T-helper 1 cell (primary cell): ENCODE measurements around the gene ALCAM.
"Not testable (repeated sequence)": the region's sequence is repeated elsewhere in the genome, so short reads cannot be mapped to it uniquely, and the experiment has no call there.

ENCODE experiments used
- DNase-seq, 5 donors: peaks; one replicate each; pipeline ENCODE4 v3.0.0-alpha.2; 2012 to 2020

Gene ALCAM

DNA sequence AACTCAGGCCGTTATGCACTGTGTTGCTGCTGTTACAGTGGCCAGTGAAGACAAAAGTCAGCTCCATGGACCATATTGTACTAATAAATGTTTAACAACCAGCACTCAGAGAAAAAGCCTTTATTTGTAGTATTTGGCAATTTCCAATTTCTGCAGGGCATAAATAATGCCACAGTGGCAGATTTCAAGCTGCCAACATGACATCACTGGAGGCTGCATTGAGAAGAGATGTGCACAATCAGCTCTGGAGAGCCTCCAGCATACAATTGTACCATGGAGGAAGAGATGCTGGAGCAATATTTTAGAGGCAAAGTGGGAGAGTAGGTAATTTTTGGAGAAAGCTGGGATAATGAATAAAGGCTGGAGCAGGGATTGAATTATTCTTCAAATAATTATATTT is 9.7 kb upstream of the ALCAM start:
- DNase-seq, result no peak

- no peak for DNase-seq
Observed at GRCh38 chr3:105359098-105359762, 7.5 kb upstream of the ALCAM start.

DNA sequence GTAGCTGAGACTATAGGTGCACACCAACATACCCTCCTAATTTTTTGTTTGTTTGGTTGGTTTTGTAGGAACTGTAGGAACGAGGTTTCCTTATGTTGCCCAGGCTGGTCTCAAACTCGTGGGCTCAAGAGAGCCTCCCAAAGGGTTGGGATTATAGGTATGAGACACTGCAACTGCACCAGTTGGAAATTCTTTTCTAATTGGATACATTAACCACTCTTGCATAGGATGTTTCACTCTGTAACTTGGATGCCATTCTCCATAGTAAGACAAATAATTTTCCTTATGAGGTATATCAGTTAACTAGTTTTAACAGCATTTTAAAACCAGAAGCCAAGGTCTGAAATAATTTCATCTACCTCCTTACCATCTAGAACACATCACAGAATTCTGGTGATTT is 6.7 kb upstream of the ALCAM start:
- no peak for DNase-seq

GRCh38 chr3:105362021-105362665 is 4.6 kb upstream of the ALCAM start:
- no peak for DNase-seq

DNA sequence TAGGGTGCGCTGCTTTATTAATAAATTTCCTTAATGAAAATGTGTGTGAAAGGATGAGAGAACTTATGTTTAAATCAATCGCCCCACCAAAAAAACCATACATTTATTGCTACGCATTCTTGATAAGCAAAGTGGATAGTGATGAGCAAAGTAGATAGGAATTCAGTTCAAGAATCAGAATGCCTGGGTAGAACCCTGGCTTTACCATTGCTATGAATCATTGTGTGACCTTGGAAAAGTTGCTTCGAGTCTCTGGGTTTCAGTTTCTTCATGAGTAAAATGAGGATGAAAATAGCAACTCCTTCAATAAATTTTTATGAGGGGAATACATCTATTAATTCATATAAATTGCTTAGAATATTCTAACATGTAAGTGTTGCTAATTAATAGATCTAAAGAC is 2.6 kb upstream of the ALCAM start:
- no peak for DNase-seq

DNA sequence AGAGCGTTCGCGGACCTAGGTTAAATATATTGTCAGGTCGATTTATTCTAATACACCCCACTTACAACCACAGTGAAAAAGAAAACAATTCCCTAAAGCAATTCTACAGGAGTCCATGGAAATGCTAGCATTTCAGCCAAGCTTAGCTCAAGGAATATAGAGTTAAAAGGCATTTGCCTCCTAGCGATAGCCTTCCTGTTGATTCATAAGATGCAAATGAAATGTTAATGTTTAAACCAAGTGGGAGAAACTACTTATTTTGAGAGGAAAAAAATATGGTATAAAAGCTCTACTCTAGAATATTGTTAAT is 1.7 kb upstream of the ALCAM start:
- DNase-seq, result no peak

DNA sequence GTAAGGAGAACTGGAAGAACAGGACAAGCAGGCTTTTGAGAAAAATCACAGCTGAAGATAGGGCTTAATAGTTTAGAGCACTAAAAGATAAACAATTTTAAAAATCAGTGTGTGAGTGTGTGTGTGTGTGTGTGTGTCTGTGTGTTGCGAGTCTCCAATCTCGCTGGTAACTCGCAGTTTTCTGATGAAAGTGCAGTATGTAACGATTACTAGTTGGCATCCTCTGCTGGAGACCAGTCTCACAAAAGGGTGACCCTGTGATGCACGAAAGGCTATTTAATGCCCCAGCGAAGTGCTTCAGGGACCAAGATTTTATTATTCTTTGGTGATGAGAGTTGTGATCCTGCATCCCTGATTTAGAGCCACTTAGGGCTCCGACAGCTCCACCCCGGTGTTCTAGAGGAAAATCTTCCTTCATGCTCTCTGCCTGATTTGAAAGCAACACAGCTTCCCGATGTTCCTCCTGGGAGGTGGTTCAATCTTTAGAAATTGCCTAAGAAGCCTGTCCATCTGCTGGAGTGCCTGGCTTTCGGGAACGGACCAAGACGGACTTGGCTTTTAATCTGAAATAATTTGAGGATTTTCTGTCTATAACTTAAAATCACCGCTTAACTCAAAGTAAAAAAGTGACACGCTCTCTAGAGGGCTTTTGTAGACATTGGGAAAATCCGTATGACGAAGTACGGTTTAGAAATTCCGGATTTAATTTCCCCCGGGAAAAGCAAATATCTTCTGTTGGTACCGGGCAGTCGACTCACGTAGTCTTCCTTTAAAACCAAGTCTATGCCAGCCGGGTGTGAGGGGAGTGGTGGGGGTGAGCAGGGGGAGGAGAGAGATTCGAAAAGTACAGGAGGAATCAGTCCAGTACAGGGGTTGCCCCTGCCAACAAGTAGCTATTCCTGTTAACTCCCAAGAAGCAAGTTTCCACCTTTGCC is 1.1 kb upstream of the ALCAM start:
- peak in 3 of 5 donors; percentile 2 to 3 (median 3) for DNase-seq

GRCh38 chr3:105367063-105367405 is 325 bp downstream of the ALCAM start:
- DNase-seq, result peak; percentile 19 to 37 (median 27)

DNA sequence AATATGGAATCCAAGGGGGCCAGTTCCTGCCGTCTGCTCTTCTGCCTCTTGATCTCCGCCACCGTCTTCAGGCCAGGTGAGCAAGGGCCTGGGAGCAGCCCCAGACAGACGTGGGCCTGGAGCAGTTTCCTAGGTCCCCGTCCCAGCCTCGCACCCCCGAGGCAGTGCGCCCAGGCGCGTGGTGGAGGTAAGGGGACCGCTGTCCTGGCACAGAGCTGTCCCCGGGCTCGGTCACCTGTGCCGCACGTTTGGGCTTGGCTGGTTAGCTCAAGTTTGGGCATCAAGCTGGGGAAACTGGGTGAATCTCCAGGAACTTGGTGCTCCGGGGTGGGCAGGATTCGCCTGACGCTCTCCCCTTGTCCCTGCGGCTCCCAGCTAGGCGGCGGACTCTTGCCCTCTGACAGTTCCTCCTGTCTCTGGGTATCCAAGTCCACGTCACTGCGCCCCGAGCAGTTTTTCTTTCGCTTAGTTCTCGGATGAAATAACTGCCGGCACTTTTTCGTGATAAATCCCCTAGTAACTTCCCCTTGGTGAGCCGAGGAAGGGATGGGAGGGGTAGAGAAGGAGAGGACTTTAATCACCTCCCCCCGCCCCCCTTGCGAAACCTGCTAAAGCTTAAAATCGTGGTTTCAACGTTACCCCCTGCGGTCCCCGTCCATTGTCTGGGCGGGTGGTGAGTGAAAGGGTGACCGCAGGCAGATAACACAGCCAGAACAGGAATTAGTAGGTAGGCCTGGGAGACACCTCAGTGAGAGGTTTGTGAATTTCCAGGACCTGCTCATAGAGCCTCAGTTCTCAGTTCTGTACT is 901 bp downstream of the ALCAM start:
- peak; percentile 35 to 73 (median 56) for DNase-seq

DNA sequence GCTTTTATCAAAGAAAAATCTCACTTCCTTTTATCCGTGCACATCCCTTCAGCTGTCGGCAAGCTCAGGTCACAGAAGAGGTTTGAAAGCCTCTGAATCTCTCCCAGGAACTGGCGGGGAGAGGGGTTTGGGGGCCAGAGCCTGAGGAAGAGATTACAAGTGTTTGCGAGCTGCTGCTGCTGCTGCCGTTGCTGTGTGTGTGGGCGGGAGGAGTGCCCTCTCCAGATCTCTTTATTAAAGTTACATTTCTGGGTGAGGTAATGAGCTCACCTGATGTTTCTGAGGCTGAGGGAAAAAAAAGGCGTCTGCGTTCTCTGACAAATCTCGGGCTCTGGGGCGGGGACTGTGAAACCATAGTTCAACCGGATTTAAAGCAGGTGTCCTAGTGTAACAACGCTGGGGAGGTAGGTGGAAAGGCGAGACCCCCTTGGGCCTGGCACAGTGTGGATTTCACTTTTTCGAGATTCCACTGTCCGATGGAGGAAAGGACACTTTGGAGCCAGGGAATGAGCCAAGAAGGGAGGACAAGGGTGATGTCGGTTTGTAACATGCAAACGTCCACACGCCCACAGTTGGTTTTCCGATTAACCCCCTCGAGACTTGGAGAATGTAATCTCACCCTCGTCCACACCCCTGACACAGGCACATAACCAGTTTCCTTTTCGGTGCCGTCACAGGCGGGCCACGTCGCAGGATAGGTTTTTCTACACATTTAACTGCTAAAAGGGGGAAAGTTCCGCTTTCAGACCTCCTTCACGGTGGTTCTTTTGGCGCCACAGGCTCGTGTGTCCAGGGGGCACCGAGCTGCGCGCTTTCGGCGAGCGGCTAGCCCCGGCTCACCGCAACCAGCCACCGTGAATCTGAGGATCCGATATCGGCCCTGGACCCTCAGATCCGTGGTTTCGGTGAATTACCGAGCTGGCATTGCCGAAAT is 2.1 kb downstream of the ALCAM start:
- peak; percentile 55 to 79 (median 73) for DNase-seq

DNA sequence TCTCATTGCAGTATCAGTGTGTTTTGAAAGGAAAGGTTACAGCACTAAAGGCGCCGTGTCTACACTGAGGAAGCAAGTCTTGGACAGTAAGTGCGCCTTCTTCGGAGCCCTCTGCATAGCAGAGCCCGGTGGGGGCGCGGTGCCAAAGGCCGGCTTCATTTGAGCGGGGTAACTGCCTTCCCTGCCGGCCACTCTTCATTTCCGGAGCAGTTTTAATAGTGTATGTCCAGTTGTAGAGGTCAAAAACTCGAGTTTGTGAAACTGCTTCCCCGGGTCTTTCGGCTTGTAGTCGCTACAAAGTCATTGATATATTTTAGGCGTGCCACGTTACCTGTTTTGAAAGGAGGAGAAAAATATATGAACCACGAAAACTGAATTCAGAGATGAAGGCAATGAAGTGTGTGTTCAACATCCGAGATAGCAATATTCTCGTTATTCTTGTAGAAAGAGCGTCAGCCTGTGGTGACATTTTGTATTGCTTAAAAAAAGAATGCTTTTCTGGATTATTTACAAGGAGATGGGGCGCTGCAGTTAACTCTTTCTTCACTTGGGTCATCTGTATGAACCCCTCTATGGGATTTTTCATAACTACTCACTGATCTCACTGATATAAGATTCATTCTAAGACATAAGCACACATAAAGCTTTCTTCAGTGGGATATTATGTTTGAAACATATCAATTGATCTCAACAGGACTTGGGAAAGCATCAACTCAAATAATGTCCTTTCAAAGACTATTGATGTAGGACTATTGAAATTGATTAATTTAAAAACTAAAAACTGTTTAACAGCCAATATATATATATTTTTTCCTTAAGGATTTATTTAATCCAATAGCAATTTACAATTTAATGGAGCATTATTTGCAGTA is 3.0 kb downstream of the ALCAM start:
- peak; percentile 7 to 70 (median 18) for DNase-seq

- no peak for DNase-seq
Observed at GRCh38 chr3:105373383-105373782, 6.7 kb downstream of the ALCAM start.

- no peak for DNase-seq
Observed at GRCh38 chr3:105375750-105376511, 9.2 kb downstream of the ALCAM start.

- no peak for DNase-seq
Observed at GRCh38 chr3:105377716-105378115, 11.0 kb downstream of the ALCAM start.

- DNase-seq, result no peak
Observed at GRCh38 chr3:105385179-105385578, 18.5 kb downstream of the ALCAM start.

DNA sequence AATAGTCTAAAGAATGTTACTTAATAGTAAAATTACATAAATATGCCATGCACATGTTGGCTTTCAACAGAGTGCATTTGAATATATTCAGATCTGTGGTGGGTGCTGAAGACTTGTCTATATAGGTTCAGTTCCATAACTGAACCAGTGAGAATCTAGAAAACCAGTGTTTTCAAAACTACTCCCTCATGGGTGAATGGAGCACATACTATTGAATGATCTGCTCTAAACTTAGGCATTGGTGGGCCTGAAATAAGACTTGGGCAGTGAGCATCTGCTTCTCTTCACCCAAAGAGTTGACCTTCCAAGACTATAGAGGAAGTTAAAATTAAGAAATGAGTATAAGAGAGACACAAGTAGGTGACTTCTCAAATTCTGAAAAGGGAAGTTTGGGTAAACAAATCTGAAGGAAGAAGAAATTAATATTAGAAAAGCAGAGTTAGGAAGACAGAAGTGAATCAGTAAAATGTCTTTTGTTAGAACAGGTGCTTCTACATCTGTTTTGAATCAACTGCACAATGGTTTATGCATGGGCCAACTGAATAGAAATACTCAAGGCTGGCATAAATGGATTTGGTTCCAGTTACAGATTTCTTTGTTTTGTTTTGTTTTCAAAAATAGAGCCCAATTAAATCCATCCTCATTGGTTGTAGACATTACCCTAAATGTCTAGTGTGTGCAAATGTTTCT is 19.3 kb downstream of the ALCAM start:
- DNase-seq, result no peak

GRCh38 chr3:105387122-105387751 is 20.5 kb downstream of the ALCAM start:
- DNase-seq, result no peak

DNA sequence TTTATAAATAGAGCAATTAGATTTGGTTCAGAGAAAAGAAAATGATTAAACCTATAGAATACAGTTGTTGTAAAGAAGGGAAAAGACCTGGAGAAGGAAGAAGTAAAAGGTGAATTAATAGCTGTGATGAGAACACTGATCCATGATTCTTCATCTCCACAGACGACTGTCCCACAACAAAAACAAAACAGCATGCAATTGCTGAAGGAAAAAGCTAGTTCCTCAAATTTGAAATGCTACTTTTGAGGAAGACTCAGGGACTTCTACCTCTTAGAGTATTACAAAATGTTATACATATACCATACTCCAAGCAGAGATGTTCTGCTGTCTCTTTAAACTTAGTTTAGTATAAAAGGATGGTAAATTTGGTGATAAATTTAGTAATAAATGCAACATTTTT is 21.5 kb downstream of the ALCAM start:
- no peak for DNase-seq

- DNase-seq, result not testable (repeated sequence)
Observed at GRCh38 chr3:105389759-105390158, 23.1 kb downstream of the ALCAM start.
